ENCODE data around the gene ZNF536.

Gene ZNF536

GRCh38 chr19:30371960-30372824 lies at the start of gene ZNF536:
Gene ZNF536, plus strand, starts transcription at chr19:30372384. Its CDS starts 71,179 bp downstream, at chr19:30443563.
- DNase-seq (ENCODE audit: low spot score), result peak; percentile 92

- DNase-seq (ENCODE audit: low spot score), result no peak
These were observed 49.4 kb upstream of the ZNF536 start for GRCh38 chr19:30322641-30323320.

GRCh38 chr19:30323904-30324303 lies 48.3 kb upstream of the ZNF536 start:
- DNase-seq (ENCODE audit: low spot score), result no peak

- DNase-seq (ENCODE audit: low spot score), result no peak
These were observed 47.2 kb upstream of the ZNF536 start for GRCh38 chr19:30324982-30325381.

- no peak for DNase-seq (ENCODE audit: low spot score)
These were observed 46.4 kb upstream of the ZNF536 start for GRCh38 chr19:30325676-30326392.

- DNase-seq (ENCODE audit: low spot score), result no peak
These were observed 45.8 kb upstream of the ZNF536 start for GRCh38 chr19:30326393-30326710.

- DNase-seq (ENCODE audit: low spot score), result no peak
These were observed 44.9 kb upstream of the ZNF536 start for GRCh38 chr19:30327331-30327730.

- DNase-seq (ENCODE audit: low spot score), result no peak
These were observed 44.1 kb upstream of the ZNF536 start for GRCh38 chr19:30328096-30328495.

GRCh38 chr19:30330266-30330665 lies 41.9 kb upstream of the ZNF536 start:
- DNase-seq (ENCODE audit: low spot score), result no peak

- DNase-seq (ENCODE audit: low spot score), result no peak
These were observed 39.5 kb upstream of the ZNF536 start for GRCh38 chr19:30332445-30333234.

- DNase-seq (ENCODE audit: low spot score), result no peak
These were observed 38.7 kb upstream of the ZNF536 start for GRCh38 chr19:30333291-30334065.

GRCh38 chr19:30334841-30335240 lies 37.3 kb upstream of the ZNF536 start:
- no peak for DNase-seq (ENCODE audit: low spot score)

GRCh38 chr19:30335306-30335886 lies 36.8 kb upstream of the ZNF536 start:
- DNase-seq (ENCODE audit: low spot score), result no peak

GRCh38 chr19:30336290-30336689 lies 35.9 kb upstream of the ZNF536 start:
- no peak for DNase-seq (ENCODE audit: low spot score)

- DNase-seq (ENCODE audit: low spot score), result no peak
These were observed 34.1 kb upstream of the ZNF536 start for GRCh38 chr19:30338041-30338456.

GRCh38 chr19:30338878-30339623 lies 33.1 kb upstream of the ZNF536 start:
- DNase-seq (ENCODE audit: low spot score), result no peak

- DNase-seq (ENCODE audit: low spot score), result no peak
These were observed 32.3 kb upstream of the ZNF536 start for GRCh38 chr19:30339624-30340525.

- DNase-seq (ENCODE audit: low spot score), result no peak
These were observed 31.2 kb upstream of the ZNF536 start for GRCh38 chr19:30340771-30341561.

Measured in putamen (tissue), 1 donor.